LNCAP (cell line): Measurements from ENCODE around the gene IQCC.

Source experiments
- CTCF ChIP-seq: fragments of 450-650 bp; IDR thresholded peaks from 2 replicates; pipeline ENCODE4 v1.5.1; 2017; ENCODE audit warnings: mild to moderate bottlenecking

Gene IQCC

GRCh38 chr1:32197837-32198236, 7.6 kb upstream of the IQCC start:
- TF ChIP-seq CTCF: no peak

GRCh38 chr1:32198237-32199042, 7.0 kb upstream of the IQCC start:
- no peak for TF ChIP-seq CTCF

GRCh38 chr1:32199043-32199716, 6.3 kb upstream of the IQCC start:
- TF ChIP-seq CTCF: no peak

- TF ChIP-seq CTCF: no peak
Observed at GRCh38 chr1:32199717-32200072, 5.8 kb upstream of the IQCC start.

- TF ChIP-seq CTCF: no peak
Observed at GRCh38 chr1:32200226-32201010, 5.1 kb upstream of the IQCC start, which contains the start of gene CCDC28B. CCDC28B (plus strand) TSS chr1:32200595; CDS start chr1:32201936, 1,341 bp downstream.

GRCh38 chr1:32201011-32201855, 4.2 kb upstream of the IQCC start:
- no peak for TF ChIP-seq CTCF

- TF ChIP-seq CTCF: no peak
Observed at GRCh38 chr1:32204943-32205361, 519 bp upstream of the IQCC start.
